ENCODE data around the gene MXRA8.

MXRA8 gene

GRCh38 chr1:1307261-1307922 is 51.0 kb downstream of the MXRA8 start:
- peak; percentile 71 for DNase-seq (ENCODE audit: low spot score)

- DNase-seq (ENCODE audit: low spot score), result no peak
These were observed 51.6 kb downstream of the MXRA8 start for GRCh38 chr1:1306661-1307260.

GRCh38 chr1:1306070-1306660 is 52.2 kb downstream of the MXRA8 start:
- DNase-seq (ENCODE audit: low spot score), result no peak

- DNase-seq (ENCODE audit: low spot score), result no peak
These were observed 52.9 kb downstream of the MXRA8 start for GRCh38 chr1:1305300-1306069.

- DNase-seq (ENCODE audit: low spot score), result no peak
These were observed 53.7 kb downstream of the MXRA8 start for GRCh38 chr1:1304331-1305299.

- no peak for DNase-seq (ENCODE audit: low spot score)
These were observed 54.6 kb downstream of the MXRA8 start for GRCh38 chr1:1303736-1304135.

GRCh38 chr1:1302951-1303509 is 55.3 kb downstream of the MXRA8 start:
- DNase-seq (ENCODE audit: low spot score), result no peak

All from HuH-7.5 (cell line).